Activated CD4-positive, alpha-beta T cell treated with anti-CD3 and anti-CD28 coated beads for 24 hours (primary cell): ENCODE results near the gene SMC6.

Experiments
- DNase-seq, 2 donors: peaks; one replicate each; pipeline ENCODE4 v3.0.0-alpha.2; 2020; ENCODE audit warnings: low read depth in 2 of 2

Gene SMC6

DNA sequence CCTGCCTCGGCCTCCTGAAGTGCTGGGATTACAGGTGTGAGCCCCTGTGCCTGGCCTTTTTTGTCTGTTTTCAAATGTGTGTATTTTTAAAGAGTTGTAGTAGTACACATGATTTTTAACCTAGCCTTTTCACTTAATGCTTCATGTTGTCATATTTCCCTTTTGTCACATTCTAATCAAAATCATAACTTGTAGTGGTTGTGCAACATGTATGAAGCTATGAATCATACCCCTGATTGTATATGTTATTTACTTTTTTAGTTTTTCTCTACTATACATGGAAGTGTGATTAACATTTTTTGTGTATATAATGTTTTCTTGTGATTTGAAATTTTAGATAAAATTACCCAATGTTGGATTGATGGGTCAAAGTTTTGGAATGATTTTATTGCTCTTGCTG, 8.8 kb upstream of the SMC6 start:
- DNase-seq = no peak

DNA sequence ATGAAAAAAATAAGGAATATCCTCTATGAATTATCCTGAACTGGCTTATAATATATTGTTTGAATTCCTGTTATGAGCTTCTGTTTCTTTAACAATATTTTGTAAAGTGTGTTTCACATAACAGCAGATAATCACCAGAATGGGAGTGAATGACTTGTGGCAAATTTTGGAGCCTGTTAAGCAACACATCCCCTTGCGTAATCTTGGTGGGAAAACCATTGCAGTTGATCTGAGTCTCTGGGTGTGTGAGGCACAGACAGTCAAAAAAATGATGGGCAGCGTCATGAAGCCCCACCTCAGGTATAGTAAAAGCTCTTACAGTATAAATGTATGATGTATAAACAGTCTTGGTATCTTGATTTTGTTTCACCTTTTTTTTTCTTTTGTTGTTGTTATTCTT, 6.2 kb upstream of the SMC6 start:
- no peak for DNase-seq

DNA sequence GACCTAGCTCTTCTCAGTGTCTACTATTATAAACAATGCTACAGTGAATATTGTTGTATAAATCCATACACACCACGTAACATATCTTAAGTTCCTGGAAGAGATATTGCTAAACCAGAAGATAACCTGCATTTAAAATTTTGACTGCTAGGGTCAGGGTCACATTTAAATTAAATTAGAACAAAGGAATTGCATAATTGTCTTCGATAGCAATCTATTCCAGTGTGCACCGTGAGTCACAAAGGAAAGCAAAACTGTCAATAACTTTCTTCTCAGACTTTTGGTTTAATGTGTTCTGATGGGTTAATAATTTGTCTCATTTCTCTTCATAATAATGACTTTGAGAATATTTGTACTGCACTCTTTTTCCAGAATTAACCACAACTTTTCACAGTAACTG, 4.5 kb upstream of the SMC6 start:
- DNase-seq = no peak

DNA sequence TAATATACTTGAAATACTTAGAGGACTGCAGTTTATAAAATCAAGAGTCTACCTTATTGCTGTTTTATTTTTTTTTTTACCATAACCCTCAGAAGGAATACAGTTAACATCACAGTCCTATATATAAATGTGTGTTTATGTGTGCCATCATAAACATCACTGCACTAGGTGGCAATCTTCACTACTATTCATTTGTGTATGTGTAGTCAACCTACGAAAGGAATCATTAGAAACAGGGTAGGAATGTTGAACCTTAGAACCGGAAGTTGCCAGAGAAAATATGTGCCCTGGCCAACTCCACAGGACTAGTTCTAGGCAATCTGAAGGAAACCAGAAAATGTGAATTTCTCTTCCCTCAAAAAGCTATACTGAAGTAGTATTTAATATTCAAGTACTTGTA, 3.7 kb upstream of the SMC6 start:
- DNase-seq = no peak

DNA sequence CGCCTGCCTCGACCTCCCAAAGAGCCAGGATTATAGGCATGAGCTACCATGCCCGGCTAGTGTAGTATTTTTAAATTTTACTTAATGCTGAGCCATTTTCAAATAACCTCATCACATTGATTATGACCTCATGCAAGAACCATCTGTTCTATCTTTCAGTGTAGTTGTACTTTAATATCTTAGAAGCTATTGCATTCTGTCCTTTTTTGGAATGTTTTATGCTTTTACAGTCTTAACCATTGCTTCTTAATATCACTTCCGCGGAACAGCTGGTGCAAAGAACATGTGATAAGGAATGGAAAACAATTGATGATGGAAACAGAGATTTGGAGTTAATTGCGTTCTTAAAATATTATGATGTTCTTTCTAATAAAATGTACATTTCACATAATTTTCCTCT, 3.1 kb upstream of the SMC6 start:
- DNase-seq = no peak

DNA sequence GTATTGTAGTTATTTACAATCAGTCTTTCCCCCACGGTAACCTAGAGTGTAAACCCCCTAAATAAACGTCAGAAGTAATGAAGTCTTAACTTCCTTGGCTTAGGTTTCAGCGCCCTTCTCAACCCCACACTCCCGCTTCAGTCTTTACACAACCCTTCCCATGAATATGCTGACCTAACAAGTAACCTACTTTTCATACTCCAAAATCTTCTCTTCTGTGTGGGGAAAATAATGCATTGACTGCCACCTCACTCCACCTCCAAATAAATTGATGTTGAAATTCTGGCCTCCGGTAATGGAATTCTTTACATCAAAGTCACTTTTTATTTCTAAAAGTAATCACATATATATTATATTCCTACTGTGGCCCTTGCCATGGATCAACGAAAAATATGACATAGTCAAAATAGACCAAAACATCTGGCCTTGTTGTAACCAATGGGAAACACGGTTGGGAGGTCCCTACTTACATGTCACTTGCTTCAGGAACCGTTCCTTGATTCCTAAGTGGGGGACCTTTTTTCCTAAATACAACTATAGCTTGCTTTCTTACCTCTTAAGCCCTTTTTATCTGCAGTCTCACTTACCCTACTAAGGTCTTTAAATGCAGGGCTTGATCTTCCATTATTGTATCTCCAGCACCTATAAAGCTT, 1.3 kb upstream of the SMC6 start:
- DNase-seq = no peak

DNA sequence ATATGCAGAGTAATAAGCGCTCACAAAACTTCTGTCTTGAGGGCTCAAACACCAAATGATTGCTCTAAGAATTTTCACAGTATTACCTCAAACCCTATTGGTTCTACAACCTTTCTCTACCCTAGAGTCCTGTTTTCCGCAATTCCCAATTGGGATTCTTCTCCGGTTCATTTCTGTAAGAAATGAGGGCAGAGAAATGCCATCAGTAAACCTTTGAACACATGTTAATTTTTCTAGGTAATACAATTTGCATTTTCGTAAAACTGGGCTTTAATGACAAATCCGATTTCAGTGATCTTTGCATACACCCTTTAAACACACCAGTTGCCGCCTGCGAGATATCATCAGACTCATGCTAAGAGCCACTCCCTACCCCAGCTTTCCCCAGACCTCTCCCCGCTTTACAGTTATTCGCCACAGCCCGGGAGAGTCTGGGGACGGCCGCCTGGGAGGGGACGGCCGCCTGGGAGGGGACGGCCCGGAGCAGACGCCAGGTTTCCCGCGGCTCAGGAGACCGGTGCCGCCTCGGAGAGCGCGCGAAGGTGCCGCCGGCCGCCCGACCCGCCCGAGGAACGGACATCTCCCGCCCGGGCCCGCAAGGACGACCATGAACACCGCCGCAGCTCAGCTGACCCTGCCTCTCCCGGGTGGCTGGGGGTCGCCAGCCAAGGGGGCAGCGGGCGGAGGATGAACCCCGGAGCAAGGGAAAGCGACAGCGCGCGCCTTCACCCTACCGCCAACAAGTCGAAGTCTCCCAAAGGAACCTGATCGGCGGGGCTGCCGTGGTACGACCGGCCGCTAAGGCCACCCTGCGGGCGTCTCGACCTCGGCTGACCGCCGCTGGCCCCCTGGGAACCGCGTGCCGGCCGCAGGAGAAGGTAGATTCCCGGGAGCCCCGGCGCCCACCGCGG, 463 bp downstream of the SMC6 start:
- peak; percentile 15 to 31 for DNase-seq

DNA sequence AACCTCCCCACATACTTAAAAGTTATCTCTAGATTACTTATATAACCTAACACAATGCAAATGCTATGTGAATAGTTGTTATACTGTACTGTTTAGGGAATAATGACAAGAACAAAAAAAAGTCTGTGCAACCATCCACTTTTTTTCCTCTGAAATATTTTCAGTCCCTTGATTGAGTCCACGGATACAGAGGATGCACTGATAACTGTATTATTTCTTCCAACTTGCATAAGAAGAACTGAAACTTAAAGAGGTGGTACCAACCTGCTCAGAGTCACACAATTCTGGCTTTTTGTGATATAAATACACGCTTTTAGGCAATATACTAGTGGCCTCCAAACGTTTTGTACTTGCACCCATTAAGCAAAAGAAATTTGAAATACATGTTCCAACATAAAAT, 1.4 kb downstream of the SMC6 start:
- DNase-seq = no peak

DNA sequence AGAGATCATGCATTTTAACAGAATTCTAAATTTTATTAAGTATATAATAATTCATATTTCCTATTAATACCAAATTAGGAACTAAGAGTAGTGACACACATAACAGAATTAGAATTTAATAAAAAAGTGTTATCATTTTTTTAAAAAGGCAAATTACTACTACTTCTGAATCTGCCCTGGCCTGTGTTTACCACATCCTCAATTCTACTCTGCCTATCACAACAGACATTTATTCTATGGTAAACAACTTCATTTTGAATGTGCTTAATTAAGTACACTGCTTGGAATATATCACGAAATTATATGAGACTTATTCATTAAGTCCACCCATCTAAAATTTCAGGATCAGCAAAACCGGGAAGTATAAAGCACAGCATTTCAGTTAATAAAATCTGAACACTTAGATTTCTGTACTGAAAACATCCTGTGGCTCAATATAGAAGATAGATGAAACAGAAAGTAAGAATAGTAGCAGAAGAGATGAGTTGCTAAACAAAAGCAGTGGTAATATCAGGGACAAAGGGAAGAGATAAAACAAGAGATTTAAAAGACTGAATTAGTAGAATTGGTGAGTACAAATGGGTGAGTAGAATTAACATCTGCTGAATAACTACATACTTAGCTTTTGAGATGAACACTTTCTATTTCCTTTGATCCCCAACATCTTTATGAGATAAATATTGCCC, 3.7 kb downstream of the SMC6 start:
- no peak for DNase-seq

DNA sequence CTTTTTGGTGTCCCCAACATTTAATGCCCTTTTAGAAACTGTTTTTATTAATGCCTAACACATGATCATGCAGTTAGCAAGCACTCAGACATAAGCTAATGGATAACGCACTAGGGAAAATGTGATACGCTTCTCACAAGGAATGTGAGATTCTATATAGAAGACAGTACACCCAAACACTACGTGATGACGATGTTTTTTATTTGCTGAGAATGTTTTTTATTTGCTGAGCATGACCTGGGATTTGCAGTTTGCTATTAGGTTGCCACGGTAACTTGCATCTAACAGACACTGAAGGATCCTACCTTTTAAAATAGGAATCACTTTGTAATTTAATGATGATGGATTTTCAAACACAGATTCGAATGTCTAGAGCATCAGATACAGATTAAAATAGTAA, 4.9 kb downstream of the SMC6 start:
- DNase-seq = no peak

DNA sequence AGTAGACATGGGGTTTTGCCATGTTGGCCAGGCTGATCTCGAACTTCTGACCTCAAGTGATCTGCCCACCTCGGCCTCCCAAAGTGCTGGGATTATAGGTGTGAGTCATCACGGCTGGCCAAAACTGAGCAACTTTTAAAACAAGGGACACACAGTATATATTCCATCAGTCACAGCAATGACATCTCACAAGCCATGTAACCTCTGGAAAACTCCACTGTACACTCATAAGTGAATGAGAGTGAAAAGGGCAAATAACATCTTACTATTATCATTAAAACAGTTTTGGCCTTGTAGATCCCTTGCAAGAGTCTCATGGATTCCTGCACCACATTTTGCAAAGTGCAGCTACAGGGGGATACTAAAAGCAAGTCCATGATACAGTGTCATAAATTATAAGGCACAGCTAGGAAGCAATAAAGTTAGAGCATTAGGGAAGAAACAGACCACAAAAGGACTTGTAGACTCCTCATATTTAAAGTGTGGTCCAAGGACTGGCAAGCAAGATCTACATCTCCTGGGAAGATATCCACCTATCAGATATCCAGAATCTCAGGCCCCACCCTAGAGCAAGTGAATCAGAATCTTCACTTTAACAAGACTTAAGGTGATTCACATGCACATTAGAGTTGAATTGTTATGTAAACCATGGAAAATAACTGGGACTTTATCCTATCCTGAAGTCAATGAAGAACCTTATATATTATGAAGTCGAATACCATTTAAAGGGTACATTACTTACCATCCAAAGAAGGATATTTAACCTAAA, 5.7 kb downstream of the SMC6 start:
- DNase-seq = no peak

DNA sequence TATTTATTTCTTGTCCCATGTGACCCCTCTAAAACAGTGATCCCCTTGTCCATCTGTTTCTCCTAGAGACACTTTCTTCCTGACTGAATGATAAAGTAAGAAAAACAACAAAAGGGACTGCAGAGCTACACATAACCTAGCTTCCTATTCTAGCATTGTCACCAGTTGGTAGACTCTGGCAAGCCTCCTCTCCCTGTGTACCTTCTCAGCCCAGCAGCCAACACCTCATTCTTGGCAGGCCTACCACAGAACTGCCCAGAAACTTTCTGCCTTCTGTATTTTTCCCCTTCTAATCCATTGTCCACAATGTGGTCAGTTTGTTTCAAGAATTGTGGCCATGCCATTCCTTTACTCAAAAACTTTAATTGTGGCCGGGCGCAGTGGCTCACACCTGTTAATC, 13.4 kb downstream of the SMC6 start:
- no peak for DNase-seq

DNA sequence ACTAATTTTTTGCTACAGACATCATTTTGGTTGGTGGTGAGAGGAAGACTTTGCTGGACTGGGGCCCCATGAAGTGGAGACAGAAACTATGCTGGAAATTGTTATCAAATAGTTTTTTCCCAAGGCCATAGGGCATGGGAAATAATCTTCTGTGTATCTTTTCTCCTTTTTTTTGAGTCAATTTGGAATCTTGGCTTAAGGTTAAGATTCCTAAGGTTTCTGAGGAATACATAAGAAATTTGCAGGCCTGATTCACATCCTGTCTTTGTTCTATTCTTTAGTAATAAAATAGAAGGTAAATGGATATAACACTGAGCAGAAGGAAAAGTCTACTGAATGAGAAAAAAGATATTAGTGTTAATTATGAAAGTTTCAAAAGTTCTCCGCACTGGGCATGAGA, 16.6 kb downstream of the SMC6 start:
- DNase-seq = no peak

DNA sequence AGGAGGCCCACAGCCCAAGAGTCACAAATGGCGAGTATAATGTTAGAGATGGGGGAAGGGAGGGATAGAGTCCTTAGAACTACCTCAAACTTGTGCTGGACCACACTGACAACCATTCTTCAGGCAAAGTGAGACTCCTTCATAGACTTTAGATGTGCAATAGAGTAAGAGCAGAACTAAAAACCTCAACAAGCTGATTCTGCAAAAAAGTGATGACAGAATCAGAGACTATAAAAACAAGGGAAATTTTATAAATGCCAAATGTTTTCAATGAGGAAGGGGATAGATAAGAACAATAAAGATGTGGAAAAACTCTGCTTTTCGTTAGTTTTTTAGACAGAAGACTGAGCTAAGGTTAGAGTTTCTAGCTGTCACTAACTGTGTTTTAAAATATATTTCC, 17.7 kb downstream of the SMC6 start:
- no peak for DNase-seq

DNA sequence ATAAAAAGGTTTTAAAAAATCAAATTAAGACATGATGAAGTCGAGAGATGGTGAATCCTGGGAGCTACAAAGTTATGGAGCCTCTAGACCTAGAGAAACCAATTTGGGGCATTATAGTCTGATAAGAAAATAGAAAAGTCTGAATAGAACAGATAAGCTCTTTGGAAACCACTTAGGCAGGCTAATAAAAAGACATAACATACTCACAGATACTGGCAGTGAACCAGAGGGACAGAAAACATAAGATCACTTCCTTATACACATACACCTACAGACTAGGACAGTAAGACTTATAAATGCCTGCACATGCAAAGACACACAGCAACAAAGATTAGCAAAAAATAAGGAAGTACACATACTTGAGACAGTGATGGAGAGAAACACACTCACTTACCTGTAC, 20.0 kb downstream of the SMC6 start:
- no peak for DNase-seq

DNA sequence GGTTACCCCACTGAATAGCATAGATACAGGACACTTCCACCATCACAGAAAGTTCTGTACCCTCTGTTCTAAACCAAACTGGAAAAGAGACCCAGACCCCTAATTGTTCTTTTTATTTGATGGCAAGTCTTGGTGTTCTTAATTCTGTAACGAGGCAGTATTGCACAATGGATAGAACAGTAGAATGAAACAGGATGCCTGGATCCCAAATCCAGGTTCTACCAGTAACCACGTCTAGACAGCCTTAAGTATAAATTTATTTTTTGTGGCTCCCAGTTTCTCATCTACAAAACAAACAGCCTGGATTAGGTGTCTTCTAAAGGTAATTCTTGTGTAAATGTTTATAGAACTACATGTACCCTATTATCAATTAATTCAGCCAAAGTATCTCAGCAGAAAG, 23.7 kb downstream of the SMC6 start:
- DNase-seq = no peak

DNA sequence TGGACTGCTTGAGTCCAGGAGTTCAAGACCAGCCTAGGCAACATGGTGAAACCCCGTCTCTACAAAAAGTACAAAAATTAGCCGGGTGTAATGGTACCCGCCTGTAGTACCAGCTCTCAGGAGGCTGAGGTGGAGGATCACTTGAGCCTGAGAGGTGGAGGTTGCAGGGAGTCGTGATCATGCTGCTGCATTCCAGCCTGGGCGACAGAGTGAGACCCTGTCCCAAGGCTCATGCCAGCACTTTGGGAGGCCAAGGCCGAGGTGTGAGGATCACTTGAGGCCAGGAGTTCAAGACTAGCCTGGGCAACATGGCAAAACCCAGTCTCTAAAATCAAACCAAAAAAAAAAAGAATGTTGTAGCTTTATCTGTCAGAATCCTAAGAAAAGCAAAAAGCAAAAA, 25.4 kb downstream of the SMC6 start:
- DNase-seq = no peak

DNA sequence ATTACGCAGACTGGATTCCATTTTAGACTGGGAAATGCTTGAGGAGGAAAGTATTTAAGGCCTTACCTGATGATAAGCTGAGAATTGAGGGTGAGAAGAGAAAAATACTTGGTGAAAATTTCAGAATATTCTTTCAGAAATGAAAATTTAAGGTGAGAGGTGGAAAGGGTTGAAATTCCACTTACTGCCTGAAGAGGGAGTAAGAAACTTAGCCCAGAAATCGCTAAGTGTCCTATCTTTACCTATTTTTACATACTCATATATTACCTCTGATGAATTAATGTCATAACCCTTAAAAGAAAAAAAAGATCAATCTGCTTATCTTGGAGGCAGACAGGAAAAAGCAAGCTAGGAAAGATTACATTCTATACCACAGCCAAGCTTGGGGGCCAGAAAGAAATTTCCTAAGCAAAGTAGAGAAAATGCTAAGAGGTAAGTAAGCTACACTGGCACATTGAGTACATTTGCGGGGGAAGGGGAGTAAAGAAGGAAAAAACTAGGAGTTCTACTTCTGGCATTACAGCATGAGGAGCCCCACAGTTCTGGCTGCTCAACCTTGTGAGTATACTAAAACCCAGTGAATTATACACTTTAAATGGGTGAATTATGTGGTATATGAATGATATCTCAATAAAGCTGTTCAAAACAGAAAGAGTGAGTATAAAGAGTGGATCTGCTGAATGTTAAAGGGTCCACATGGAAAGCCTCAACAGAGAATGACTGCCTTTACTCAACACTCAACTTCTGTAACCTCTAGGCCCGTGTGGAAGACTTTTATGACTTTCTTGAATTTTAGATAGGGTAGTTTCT, 33.8 kb downstream of the SMC6 start:
- DNase-seq = no peak

DNA sequence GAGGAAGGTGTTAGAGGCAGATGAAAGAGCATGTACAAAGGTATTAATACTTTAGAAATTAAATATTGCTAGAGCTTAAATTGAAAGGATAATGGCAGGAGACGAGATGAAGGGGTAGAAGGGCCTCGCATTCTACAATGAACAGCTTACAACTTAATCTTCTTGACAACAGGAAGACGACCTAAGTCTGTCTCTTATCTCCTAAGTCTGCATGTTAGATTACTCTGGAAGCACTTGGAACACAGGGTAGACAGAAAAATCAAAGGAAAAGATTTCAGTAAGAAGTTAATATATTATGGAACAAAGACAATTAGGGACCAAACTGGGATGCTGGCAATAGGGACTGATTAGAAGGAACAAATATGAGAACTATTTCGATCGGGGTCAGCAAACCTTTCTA, 34.9 kb downstream of the SMC6 start:
- no peak for DNase-seq

DNA sequence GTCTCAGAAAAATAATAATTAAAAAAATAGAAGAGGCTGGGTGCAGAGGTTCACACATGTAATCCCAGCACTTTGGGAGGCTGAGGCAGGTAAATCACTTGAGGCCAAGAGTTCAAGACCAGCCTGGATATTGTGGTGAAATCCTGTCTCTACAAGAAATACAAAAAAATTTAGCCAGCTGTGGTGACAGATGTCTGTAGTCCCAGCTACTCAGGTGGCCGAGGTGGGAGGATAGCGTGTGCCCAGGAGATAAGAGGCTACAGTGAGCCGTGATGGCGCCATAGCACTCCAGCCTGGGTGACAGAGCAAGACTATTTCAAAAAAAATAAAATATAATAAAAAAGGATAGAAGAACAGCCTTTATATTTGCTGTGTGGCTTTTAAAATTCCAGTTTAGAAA, 35.9 kb downstream of the SMC6 start:
- DNase-seq = no peak

DNA sequence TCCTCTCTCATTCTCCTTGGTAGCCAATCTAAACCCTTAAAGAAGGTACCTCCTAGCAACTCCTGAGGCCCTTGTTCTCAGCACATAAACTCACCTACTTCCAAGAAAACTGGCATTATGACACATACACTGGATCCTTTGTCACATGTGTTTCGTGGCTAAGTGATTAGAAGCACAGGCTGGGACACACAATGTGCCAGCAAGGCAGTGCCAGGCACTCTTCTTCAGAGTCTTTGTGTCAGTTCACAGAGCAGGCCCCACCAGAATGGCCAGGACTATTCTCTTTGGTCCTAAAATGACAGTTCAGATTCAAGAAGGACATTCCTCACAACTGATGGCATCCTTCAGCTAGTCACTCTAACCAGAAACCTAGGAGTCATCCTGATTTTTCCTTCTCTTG, 40.3 kb downstream of the SMC6 start:
- no peak for DNase-seq
